C4-2B (cell line): ENCODE data around the gene EIF2S2.

Experiments used
- ZFX ChIP-seq: fragments of 450-650 bp; IDR thresholded peaks from 2 replicates; pipeline ENCODE4 v1.6.1; 2017
- TF ChIP-seq, protein P1 (sequence below): fragments of 450-650 bp; conservative IDR thresholded peaks from 2 replicates; pipeline ENCODE4 v1.5.1; 2017; ENCODE audit warnings: mild to moderate bottlenecking

DNA sequence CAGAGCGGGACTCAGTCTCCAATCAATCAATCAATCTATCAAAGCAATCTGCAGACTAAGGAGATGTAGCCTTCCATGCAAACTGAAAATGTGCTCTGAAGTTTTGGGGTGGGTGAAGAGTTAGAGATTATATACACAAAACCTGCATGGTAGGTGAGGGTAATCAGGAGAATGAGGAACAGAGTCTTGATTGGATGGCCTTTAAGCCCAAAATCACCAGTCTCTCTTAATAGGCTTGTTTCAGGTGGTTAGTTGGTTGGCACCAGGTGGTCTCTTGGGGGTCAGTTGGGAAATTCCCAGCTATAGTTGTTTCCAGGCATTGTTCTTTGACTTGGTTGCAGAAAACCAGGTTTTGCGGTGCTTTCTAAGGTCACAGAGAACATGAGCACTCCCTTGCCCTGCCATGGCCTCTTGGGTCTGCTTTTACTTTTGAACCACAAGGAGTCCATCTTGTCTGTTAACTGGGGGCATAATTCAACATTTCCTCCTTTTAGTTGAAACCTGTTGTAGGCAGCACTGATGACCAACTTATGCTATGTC lies 33.3 kb upstream of the EIF2S2 start:
- TF ChIP-seq, protein P1, sequence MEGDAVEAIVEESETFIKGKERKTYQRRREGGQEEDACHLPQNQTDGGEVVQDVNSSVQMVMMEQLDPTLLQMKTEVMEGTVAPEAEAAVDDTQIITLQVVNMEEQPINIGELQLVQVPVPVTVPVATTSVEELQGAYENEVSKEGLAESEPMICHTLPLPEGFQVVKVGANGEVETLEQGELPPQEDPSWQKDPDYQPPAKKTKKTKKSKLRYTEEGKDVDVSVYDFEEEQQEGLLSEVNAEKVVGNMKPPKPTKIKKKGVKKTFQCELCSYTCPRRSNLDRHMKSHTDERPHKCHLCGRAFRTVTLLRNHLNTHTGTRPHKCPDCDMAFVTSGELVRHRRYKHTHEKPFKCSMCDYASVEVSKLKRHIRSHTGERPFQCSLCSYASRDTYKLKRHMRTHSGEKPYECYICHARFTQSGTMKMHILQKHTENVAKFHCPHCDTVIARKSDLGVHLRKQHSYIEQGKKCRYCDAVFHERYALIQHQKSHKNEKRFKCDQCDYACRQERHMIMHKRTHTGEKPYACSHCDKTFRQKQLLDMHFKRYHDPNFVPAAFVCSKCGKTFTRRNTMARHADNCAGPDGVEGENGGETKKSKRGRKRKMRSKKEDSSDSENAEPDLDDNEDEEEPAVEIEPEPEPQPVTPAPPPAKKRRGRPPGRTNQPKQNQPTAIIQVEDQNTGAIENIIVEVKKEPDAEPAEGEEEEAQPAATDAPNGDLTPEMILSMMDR: no peak
- no peak for TF ChIP-seq ZFX
